Ectodermal cell (in vitro differentiated cells): Measurements from ENCODE around the gene WFS1.

Source experiments
- H3K27ac ChIP-seq: 2 replicates; pipeline ENCODE4 v1.7.0; 2013; ENCODE audit warnings: mild to moderate bottlenecking, low read depth, low read length; ENCODE audit not compliant: insufficient read depth, poor library complexity, severe bottlenecking
- H3K27me3 ChIP-seq: 2 replicates; pipeline ENCODE4 v1.7.0; 2013; ENCODE audit warnings: mild to moderate bottlenecking, low read length; ENCODE audit not compliant: insufficient read depth, control insufficient read depth, poor library complexity, severe bottlenecking
- H3K36me3 ChIP-seq: one replicate; pipeline ENCODE4 v1.7.0; 2013; ENCODE audit warnings: low read length; ENCODE audit not compliant: control insufficient read depth, insufficient read depth
- H3K4me1 ChIP-seq: one replicate; pipeline ENCODE4 v1.7.0; 2013; ENCODE audit warnings: low read length; ENCODE audit not compliant: control insufficient read depth, insufficient read depth
- H3K4me3 ChIP-seq: 2 replicates; pipeline ENCODE4 v1.7.0; 2013; ENCODE audit warnings: low read depth, low read length, control low read depth; ENCODE audit not compliant: insufficient read depth
- H3K9me3 ChIP-seq: 2 replicates; pipeline ENCODE4 v1.7.0; 2013; ENCODE audit warnings: mild to moderate bottlenecking, low read length, moderate library complexity; ENCODE audit not compliant: control insufficient read depth
- WGBS, 2 experiments: methylation state at CpG; one replicate each; pipeline ENCODE4 v1.1.7; 2013; ENCODE audit warnings: missing lambda C conversion rate in 2 of 2; 5-methylcytosine and 5-hydroxymethylcytosine counted together

Gene WFS1

GRCh38 chr4:6347511-6348045, 77.9 kb downstream of the WFS1 start:
- H3K27me3 ChIP-seq = no peaks in the 10 kb centered on the region
- no peak overlapping the region for H3K27ac ChIP-seq
- H3K9me3 ChIP-seq = no peaks in the 10 kb centered on the region
- H3K4me1 ChIP-seq = peaks cover 3% of the 10 kb centered on the region
- no peaks in the 10 kb centered on the region for H3K36me3 ChIP-seq
- no peak overlapping the region for H3K4me3 ChIP-seq
- WGBS, 2 experiments = 86 to 88% methylated on average over 17 of the region's 17 CpGs

- H3K4me1 ChIP-seq = peaks cover 3% of the 10 kb centered on the region
- H3K4me3 ChIP-seq = no peak overlapping the region
- H3K36me3 ChIP-seq = no peaks in the 10 kb centered on the region
- H3K27ac ChIP-seq = no peak overlapping the region
- no peaks in the 10 kb centered on the region for H3K9me3 ChIP-seq
- 89 to 93% methylated on average over 4 of the region's 4 CpGs for WGBS, 2 experiments
- no peaks in the 10 kb centered on the region for H3K27me3 ChIP-seq
Observed at GRCh38 chr4:6348408-6348807, 78.8 kb downstream of the WFS1 start.

GRCh38 chr4:6349896-6350603, 80.4 kb downstream of the WFS1 start:
- Histone ChIP-seq H3K27me3 (no peaks in the 10 kb centered on the region), H3K4me3 (no peak overlapping the region), H3K9me3 (no peaks in the 10 kb centered on the region), H3K27ac (no peak overlapping the region), H3K4me1 (peaks cover 3% of the 10 kb centered on the region), H3K36me3 (no peaks in the 10 kb centered on the region)
- WGBS, 2 experiments = 89 to 91% methylated on average over 19 of the region's 19 CpGs

- peaks cover 3% of the 10 kb centered on the region for H3K4me1 ChIP-seq
- H3K36me3 ChIP-seq = no peaks in the 10 kb centered on the region
- WGBS, 2 experiments = 89% methylated on average over 8 of the region's 8 CpGs
- H3K27me3 ChIP-seq = no peaks in the 10 kb centered on the region
- no peaks in the 10 kb centered on the region for H3K9me3 ChIP-seq
- H3K27ac ChIP-seq = no peak overlapping the region
- H3K4me3 ChIP-seq = no peak overlapping the region
Observed at GRCh38 chr4:6350646-6351045, 81.0 kb downstream of the WFS1 start.

GRCh38 chr4:6351246-6352000, 81.8 kb downstream of the WFS1 start:
- Histone ChIP-seq H3K9me3 (no peaks in the 10 kb centered on the region), H3K27me3 (no peaks in the 10 kb centered on the region), H3K36me3 (no peaks in the 10 kb centered on the region), H3K4me3 (no peak overlapping the region), H3K27ac (no peak overlapping the region), H3K4me1 (peaks cover 3% of the 10 kb centered on the region)
- 93 to 95% methylated on average over 22 of the region's 22 CpGs for WGBS, 2 experiments

GRCh38 chr4:6352031-6352692, 82.5 kb downstream of the WFS1 start:
- Histone ChIP-seq H3K4me1 (peaks cover 3% of the 10 kb centered on the region), H3K4me3 (no peak overlapping the region), H3K27me3 (no peaks in the 10 kb centered on the region), H3K27ac (no peak overlapping the region), H3K36me3 (no peaks in the 10 kb centered on the region), H3K9me3 (no peaks in the 10 kb centered on the region)
- 83 to 85% methylated on average over 13 of the region's 13 CpGs for WGBS, 2 experiments
